ENCODE results near the gene CXXC1. TPM values are rescaled to one million over a fixed set of nuclear protein-coding genes. Genes with fewer than 3 reads are reported as not detected.

CXXC1 gene
- total RNA-seq, 1 donor from 2014 or later: 80.2 TPM

DNA sequence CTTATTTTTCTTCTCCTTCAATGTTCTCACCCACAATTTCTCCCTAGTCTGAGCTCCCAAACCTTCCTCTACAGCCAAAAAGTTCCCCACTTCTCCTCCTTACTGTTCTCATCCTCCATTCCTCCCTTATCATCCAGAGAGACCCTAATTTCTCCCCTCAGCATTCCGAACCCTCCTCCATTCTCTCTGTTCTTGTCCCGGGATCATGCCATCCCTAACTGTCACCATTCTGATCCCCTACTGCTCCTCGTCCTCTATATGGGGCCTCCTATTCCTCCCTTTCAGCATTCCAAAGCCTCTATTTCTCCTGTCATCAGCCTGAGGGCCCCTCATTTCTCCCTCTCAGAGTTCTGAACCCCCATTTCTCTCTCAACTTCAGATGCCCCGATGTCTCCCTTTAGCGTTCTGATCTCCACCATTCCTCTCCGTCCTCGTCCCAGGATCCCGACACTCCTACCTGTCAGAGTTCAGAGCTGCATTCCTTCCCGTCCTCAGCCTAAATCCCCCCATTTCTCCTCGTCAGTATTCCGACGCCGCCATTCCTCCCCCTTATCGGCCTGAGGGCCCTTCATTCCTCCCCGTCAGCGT is 6.7 kb downstream of the CXXC1 start:
- Mint-ChIP-seq H3K36me3 (peaks cover 32% of the 10 kb centered on the region), H3K9me3 (no peaks in the 10 kb centered on the region), H3K27ac (peak overlapping the region; percentile 97), H3K4me3 (peak overlapping the region; percentile 94), H3K4me1 (peaks cover 18% of the 10 kb centered on the region), H3K27me3 (ENCODE audit: low read depth) (no peaks in the 10 kb centered on the region)
- TF ChIP-seq, protein P1, sequence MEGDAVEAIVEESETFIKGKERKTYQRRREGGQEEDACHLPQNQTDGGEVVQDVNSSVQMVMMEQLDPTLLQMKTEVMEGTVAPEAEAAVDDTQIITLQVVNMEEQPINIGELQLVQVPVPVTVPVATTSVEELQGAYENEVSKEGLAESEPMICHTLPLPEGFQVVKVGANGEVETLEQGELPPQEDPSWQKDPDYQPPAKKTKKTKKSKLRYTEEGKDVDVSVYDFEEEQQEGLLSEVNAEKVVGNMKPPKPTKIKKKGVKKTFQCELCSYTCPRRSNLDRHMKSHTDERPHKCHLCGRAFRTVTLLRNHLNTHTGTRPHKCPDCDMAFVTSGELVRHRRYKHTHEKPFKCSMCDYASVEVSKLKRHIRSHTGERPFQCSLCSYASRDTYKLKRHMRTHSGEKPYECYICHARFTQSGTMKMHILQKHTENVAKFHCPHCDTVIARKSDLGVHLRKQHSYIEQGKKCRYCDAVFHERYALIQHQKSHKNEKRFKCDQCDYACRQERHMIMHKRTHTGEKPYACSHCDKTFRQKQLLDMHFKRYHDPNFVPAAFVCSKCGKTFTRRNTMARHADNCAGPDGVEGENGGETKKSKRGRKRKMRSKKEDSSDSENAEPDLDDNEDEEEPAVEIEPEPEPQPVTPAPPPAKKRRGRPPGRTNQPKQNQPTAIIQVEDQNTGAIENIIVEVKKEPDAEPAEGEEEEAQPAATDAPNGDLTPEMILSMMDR (IDR thresholded peaks at IDR 0.05; ENCODE audit: unreplicated experiment): no peak
- no peak for DNase-seq (ENCODE audit: low spot score in 2 of 2, unreplicated experiment in 2 of 2)

DNA sequence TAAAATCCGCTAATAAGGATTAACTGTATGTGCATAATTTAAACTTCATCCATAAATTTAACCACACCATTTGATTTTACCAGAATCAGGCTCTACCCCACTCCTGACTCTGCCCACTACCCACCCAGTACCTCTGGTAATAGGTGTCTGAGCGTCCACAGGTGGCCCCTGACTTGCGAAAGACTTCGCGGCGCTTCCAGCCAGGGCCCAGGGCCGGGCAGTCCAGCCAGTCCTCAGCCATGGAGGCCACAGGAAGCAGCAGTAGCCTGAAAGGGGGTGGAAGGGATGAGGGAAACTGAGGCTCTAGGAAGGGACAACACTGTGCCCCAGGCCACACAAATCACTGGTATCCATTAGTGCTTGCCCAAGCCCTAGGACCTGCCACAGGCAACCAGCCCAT is 7.7 kb downstream of the CXXC1 start:
- peak overlapping the region; percentile 94 for H3K4me3 Mint-ChIP-seq
- DNase-seq (ENCODE audit: low spot score in 2 of 2, unreplicated experiment in 2 of 2): no peak
- peaks cover 18% of the 10 kb centered on the region for H3K4me1 Mint-ChIP-seq
- H3K9me3 Mint-ChIP-seq: no peaks in the 10 kb centered on the region
- H3K27me3 Mint-ChIP-seq (ENCODE audit: low read depth): no peaks in the 10 kb centered on the region
- H3K27ac Mint-ChIP-seq: no peak overlapping the region
- TF ChIP-seq, protein P1 (IDR thresholded peaks at IDR 0.05; ENCODE audit: unreplicated experiment): no peak
- H3K36me3 Mint-ChIP-seq: peaks cover 36% of the 10 kb centered on the region

DNA sequence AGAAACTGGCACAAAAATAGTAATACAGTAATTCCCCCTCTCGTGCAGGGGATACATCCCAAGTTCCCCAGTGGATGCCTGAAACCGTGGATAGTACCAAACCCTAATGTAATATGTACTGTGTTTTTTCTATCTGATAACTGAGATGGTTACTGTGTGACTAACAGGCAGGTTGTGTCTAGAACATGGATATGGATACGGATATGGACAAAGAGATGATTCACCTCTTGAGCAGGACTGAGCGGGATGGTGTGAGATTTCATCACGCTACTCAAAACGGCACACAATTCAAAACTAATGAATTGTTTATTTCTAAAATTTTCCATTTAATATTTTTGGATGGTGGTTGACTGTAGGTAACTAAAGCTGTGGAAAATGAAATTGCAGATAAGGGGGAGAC is 9.6 kb downstream of the CXXC1 start:
- DNase-seq (ENCODE audit: low spot score in 2 of 2, unreplicated experiment in 2 of 2): no peak
- H3K36me3 Mint-ChIP-seq: peaks cover 38% of the 10 kb centered on the region

GRCh38 chr18:50276452-50276851 is 11.0 kb downstream of the CXXC1 start:
- no peak overlapping the region for H3K27ac Mint-ChIP-seq
- H3K4me1 Mint-ChIP-seq: peaks cover 18% of the 10 kb centered on the region
- H3K9me3 Mint-ChIP-seq: no peaks in the 10 kb centered on the region
- peaks cover 46% of the 10 kb centered on the region for H3K36me3 Mint-ChIP-seq
- no peaks in the 10 kb centered on the region for H3K27me3 Mint-ChIP-seq (ENCODE audit: low read depth)
- H3K4me3 Mint-ChIP-seq: no peak overlapping the region
- no peak for DNase-seq (ENCODE audit: low spot score in 2 of 2, unreplicated experiment in 2 of 2)
- TF ChIP-seq, protein P1 (IDR thresholded peaks at IDR 0.05; ENCODE audit: unreplicated experiment): no peak

More for the DNA sequence above, 9.6 kb downstream of the CXXC1 start:
- H3K27me3 Mint-ChIP-seq (ENCODE audit: low read depth): no peaks in the 10 kb centered on the region
- H3K27ac Mint-ChIP-seq: no peak overlapping the region
- H3K4me3 Mint-ChIP-seq: no peak overlapping the region
- H3K4me1 Mint-ChIP-seq: peaks cover 18% of the 10 kb centered on the region
- no peaks in the 10 kb centered on the region for H3K9me3 Mint-ChIP-seq
- TF ChIP-seq, protein P1 (IDR thresholded peaks at IDR 0.05; ENCODE audit: unreplicated experiment): no peak

DNA sequence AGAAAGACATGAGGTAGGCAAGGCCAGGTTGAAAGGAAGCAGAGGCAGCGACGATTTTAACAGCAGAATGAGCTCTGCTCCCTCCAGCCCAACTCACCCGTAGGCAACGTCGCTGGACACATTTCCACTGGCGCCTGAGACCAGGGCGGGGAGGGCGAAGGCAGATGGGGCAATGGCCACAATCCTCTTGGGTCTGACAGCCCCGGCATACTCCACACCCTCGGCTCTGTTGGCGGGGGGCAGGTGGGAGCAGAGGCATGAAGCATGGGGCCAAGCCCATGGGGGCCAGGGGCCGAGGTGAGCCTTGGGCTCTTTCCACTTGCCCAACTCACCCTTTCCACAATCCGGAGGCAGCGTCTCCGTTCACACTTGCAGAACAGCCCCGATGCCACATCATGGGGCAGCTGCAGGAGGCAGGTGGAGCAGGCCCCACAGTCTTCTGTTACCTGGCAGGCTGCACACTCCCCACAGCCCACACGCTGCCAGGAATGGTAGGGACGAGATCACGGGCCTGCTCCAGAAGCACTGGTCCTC is 11.9 kb downstream of the CXXC1 start:
- no peaks in the 10 kb centered on the region for H3K9me3 Mint-ChIP-seq
- no peak for DNase-seq (ENCODE audit: low spot score in 2 of 2, unreplicated experiment in 2 of 2)
- H3K27me3 Mint-ChIP-seq (ENCODE audit: low read depth): no peaks in the 10 kb centered on the region
- peaks cover 10% of the 10 kb centered on the region for H3K4me1 Mint-ChIP-seq
- no peak overlapping the region for H3K27ac Mint-ChIP-seq
- H3K36me3 Mint-ChIP-seq: peaks cover 51% of the 10 kb centered on the region
- TF ChIP-seq, protein P1 (IDR thresholded peaks at IDR 0.05; ENCODE audit: unreplicated experiment): no peak
- no peak overlapping the region for H3K4me3 Mint-ChIP-seq
